CD8-positive, alpha-beta memory T cell (primary cell): ENCODE results near the gene GVQW3. TPM values are rescaled to one million over a fixed set of nuclear protein-coding genes. Genes with fewer than 3 reads are reported as not detected.
A peak's percentile ranks its signal among the peaks of the same experiment; 100 is the strongest.

Experiments
- CTCF ChIA-PET: fragments of 350-600 bp; sonication (Branson Sonifier 250); formaldehyde crosslinking; loops from one replicate; lab custom pipeline; 2021; ENCODE audit warnings: antibody characterized with exemption; lab: Charles Lee
- POLR2A ChIA-PET: fragments of 350-600 bp; sonication (Branson Sonifier 250); formaldehyde crosslinking; loops from one replicate; lab custom pipeline; 2021; ENCODE audit warnings: antibody characterized with exemption; lab: Charles Lee
- DNase-seq, 5 donors: peaks; one replicate each; pipeline versions ENCODE4 v3.0.0 to v3.0.0-alpha.2; 2020 to 2022; ENCODE audit warnings: mixed read lengths in 1 of 5
- H3K27ac ChIP-seq: one replicate; pipeline ENCODE4 v1.7.0; 2013; ENCODE audit warnings: low read depth, mild to moderate bottlenecking, low read length, moderate library complexity
- H3K27me3 ChIP-seq: 2 replicates; pipeline ENCODE4 v1.7.0; 2013; ENCODE audit warnings: low read length, mild to moderate bottlenecking; ENCODE audit not compliant: insufficient read depth, poor library complexity, severe bottlenecking
- H3K36me3 ChIP-seq: 2 replicates; pipeline ENCODE4 v1.7.0; 2013; ENCODE audit warnings: mild to moderate bottlenecking, low read length, moderate library complexity; ENCODE audit not compliant: insufficient read depth
- H3K4me1 ChIP-seq: 2 replicates; pipeline ENCODE4 v1.7.0; 2013; ENCODE audit warnings: mild to moderate bottlenecking, low read length, moderate library complexity; ENCODE audit not compliant: insufficient read depth
- H3K4me3 ChIP-seq: 2 replicates; pipeline ENCODE4 v1.7.0; 2013; ENCODE audit warnings: mild to moderate bottlenecking, low read length
- H3K9me3 ChIP-seq: 2 replicates; pipeline ENCODE4 v1.7.0; 2013; ENCODE audit warnings: mild to moderate bottlenecking, low read length
- H3K27ac Mint-ChIP-seq, 8 donors: one replicate each; pipeline ENCODE4 v1.8.0; 2020 to 2021; ENCODE audit warnings: mixed read lengths in 8 of 8, mild to moderate bottlenecking in 6 of 8, inconsistent platforms in 3 of 8, moderate library complexity in 3 of 8
- H3K27me3 Mint-ChIP-seq, 2 donors: one replicate each; pipeline ENCODE4 v1.8.0; 2020 to 2021; ENCODE audit warnings: mixed read lengths in 2 of 2, mild to moderate bottlenecking in 1 of 2, moderate library complexity in 1 of 2
- H3K36me3 Mint-ChIP-seq, 3 donors: one replicate each; pipeline ENCODE4 v1.8.0; 2020 to 2021; ENCODE audit warnings: mixed read lengths in 3 of 3, inconsistent platforms in 1 of 3, mild to moderate bottlenecking in 1 of 3
- H3K4me1 Mint-ChIP-seq, 3 donors: one replicate each; pipeline ENCODE4 v1.8.0; 2020 to 2021; ENCODE audit warnings: mixed read lengths in 3 of 3, inconsistent platforms in 1 of 3, mild to moderate bottlenecking in 1 of 3
- H3K4me3 Mint-ChIP-seq, 7 donors: one replicate each; pipeline ENCODE4 v1.8.0; 2020 to 2021; ENCODE audit warnings: mixed read lengths in 7 of 7, mild to moderate bottlenecking in 6 of 7, moderate library complexity in 4 of 7, inconsistent platforms in 2 of 7
- H3K9me3 Mint-ChIP-seq, 5 donors: one replicate each; pipeline ENCODE4 v1.8.0; 2020 to 2022; ENCODE audit warnings: mixed read lengths in 5 of 5, mild to moderate bottlenecking in 3 of 5, moderate library complexity in 2 of 5, inconsistent platforms in 1 of 5
- polyA plus RNA-seq: library from polyadenylated mRNA; unstranded; fragments of 300-500 nt; fragmentation: Illumina TruSeq; gene quantifications from one replicate; pipeline ENCODE4 v1.2.3, GENCODE V29; 2021
- total RNA-seq, 2 experiments: library from RNA; stranded (reverse); gene quantifications; one replicate each; pipeline ENCODE4 v1.2.3, GENCODE V29; 2021

The GVQW3 gene
- total and polyA plus RNA-seq, 3 experiments from 2014 or later, result 1.0 to 2.5 (median 2.5) TPM

- Histone ChIP-seq H3K9me3 (no peaks in the 10 kb centered on the region), H3K27ac (no peak overlapping the region), H3K27me3 (no peaks in the 10 kb centered on the region), H3K36me3 (peaks cover 3% of the 10 kb centered on the region), H3K4me1 (peaks cover 16% of the 10 kb centered on the region), H3K4me3 (no peak overlapping the region)
- CTCF ChIA-PET, result no interaction called here
- peak overlapping the region in 1 of 8 donors; percentile 12 for H3K27ac Mint-ChIP-seq
- no peaks in the 10 kb centered on the region for H3K9me3 Mint-ChIP-seq
- no peaks in the 10 kb centered on the region for H3K27me3 Mint-ChIP-seq
- DNase-seq, result no peak
- peaks cover 51 to 72% (median 66%) of the 10 kb centered on the region in 3 donors for H3K4me1 Mint-ChIP-seq
- POLR2A ChIA-PET, result no interaction called here
- peaks cover 1 to 18% (median 8%) of the 10 kb centered on the region in 3 donors for H3K36me3 Mint-ChIP-seq
- H3K4me3 Mint-ChIP-seq, result no peak overlapping the region
These were observed 11.7 kb upstream of the GVQW3 start for GRCh38 chr11:76369406-76369805.

GRCh38 chr11:76371170-76371569 is 10.0 kb upstream of the GVQW3 start:
- no peaks in the 10 kb centered on the region for H3K27me3 Mint-ChIP-seq
- H3K4me3 Mint-ChIP-seq, result peak overlapping the region in 1 of 7 donors; percentile 29
- Histone ChIP-seq H3K9me3 (no peaks in the 10 kb centered on the region), H3K4me3 (no peak overlapping the region), H3K27ac (no peak overlapping the region), H3K36me3 (no peaks in the 10 kb centered on the region), H3K4me1 (peaks cover 23% of the 10 kb centered on the region), H3K27me3 (no peaks in the 10 kb centered on the region)
- H3K27ac Mint-ChIP-seq, result peak overlapping the region in 4 of 8 donors; percentile 17 to 94 (median 44)
- POLR2A ChIA-PET, result no interaction called here
- H3K36me3 Mint-ChIP-seq, result peaks cover 0 to 2% (median 1%) of the 10 kb centered on the region in 3 donors
- no peak for DNase-seq
- no peaks in the 10 kb centered on the region for H3K9me3 Mint-ChIP-seq
- CTCF ChIA-PET, result no interaction called here
- H3K4me1 Mint-ChIP-seq, result peaks cover 54 to 76% (median 70%) of the 10 kb centered on the region in 3 donors

- no peaks in the 10 kb centered on the region for H3K9me3 ChIP-seq
- ChIA-PET CTCF (no interaction called here), POLR2A (no interaction called here)
- H3K27ac ChIP-seq, result no peak overlapping the region
- Mint-ChIP-seq H3K36me3 (peaks cover 0 to 9% (median 3%) of the 10 kb centered on the region in 3 donors), H3K27me3 (peaks cover 0 to 2% of the 10 kb centered on the region in 2 donors), H3K27ac (peak overlapping the region; percentile 24 to 93 (median 84)), H3K4me3 (peak overlapping the region; percentile 19 to 98 (median 54)), H3K9me3 (no peaks in the 10 kb centered on the region), H3K4me1 (peaks cover 59 to 76% (median 75%) of the 10 kb centered on the region in 3 donors)
- peaks cover 33% of the 10 kb centered on the region for H3K4me1 ChIP-seq
- H3K27me3 ChIP-seq, result no peaks in the 10 kb centered on the region
- DNase-seq, result no peak
- no peak overlapping the region for H3K4me3 ChIP-seq
- no peaks in the 10 kb centered on the region for H3K36me3 ChIP-seq
These were observed 4.2 kb upstream of the GVQW3 start for GRCh38 chr11:76376746-76377558.

GRCh38 chr11:76379807-76380158 is 1.3 kb upstream of the GVQW3 start:
- Mint-ChIP-seq H3K27ac (peak overlapping the region; percentile 82 to 98 (median 95)), H3K27me3 (peaks cover 0 to 2% of the 10 kb centered on the region in 2 donors), H3K4me3 (peak overlapping the region; percentile 92 to 98 (median 96)), H3K36me3 (peaks cover 0 to 13% (median 3%) of the 10 kb centered on the region in 3 donors), H3K9me3 (no peaks in the 10 kb centered on the region), H3K4me1 (peaks cover 64 to 78% (median 78%) of the 10 kb centered on the region in 3 donors)
- Histone ChIP-seq H3K9me3 (no peaks in the 10 kb centered on the region), H3K4me1 (peaks cover 38% of the 10 kb centered on the region), H3K27me3 (no peaks in the 10 kb centered on the region), H3K27ac (peak overlapping the region; percentile 69), H3K36me3 (no peaks in the 10 kb centered on the region), H3K4me3 (peak overlapping the region; percentile 84)
- DNase-seq, result no peak
- ChIA-PET CTCF (no interaction called here), POLR2A (no interaction called here)

- H3K4me3 Mint-ChIP-seq, result peak overlapping the region; percentile 92 to 98 (median 96)
- H3K27me3 Mint-ChIP-seq, result peaks cover 0 to 2% of the 10 kb centered on the region in 2 donors
- H3K27ac Mint-ChIP-seq, result peak overlapping the region; percentile 82 to 98 (median 95)
- ChIA-PET CTCF (no interaction called here), POLR2A (no interaction called here)
- peaks cover 35% of the 10 kb centered on the region for H3K4me1 ChIP-seq
- H3K27ac ChIP-seq, result peak overlapping the region; percentile 69
- H3K4me3 ChIP-seq, result peak overlapping the region; percentile 84
- no peaks in the 10 kb centered on the region for H3K27me3 ChIP-seq
- H3K9me3 ChIP-seq, result no peaks in the 10 kb centered on the region
- H3K4me1 Mint-ChIP-seq, result peaks cover 62 to 73% (median 73%) of the 10 kb centered on the region in 3 donors
- no peaks in the 10 kb centered on the region for H3K36me3 ChIP-seq
- peak; percentile 43 to 72 (median 47) for DNase-seq
- H3K9me3 Mint-ChIP-seq, result no peaks in the 10 kb centered on the region
- H3K36me3 Mint-ChIP-seq, result peaks cover 0 to 15% (median 6%) of the 10 kb centered on the region in 3 donors
These were observed 755 bp upstream of the GVQW3 start for GRCh38 chr11:76380159-76380976.

GRCh38 chr11:76382209-76382608 is 1.1 kb downstream of the GVQW3 start:
- Mint-ChIP-seq H3K27ac (peak overlapping the region in 6 of 8 donors; percentile 12 to 48 (median 32)), H3K36me3 (peaks cover 0 to 17% (median 9%) of the 10 kb centered on the region in 3 donors), H3K27me3 (peaks cover 0 to 2% of the 10 kb centered on the region in 2 donors), H3K9me3 (no peaks in the 10 kb centered on the region), H3K4me3 (peak overlapping the region; percentile 56 to 98 (median 94)), H3K4me1 (peaks cover 50 to 63% (median 57%) of the 10 kb centered on the region in 3 donors)
- DNase-seq, result no peak
- Histone ChIP-seq H3K27ac (no peak overlapping the region), H3K36me3 (no peaks in the 10 kb centered on the region), H3K9me3 (no peaks in the 10 kb centered on the region), H3K27me3 (no peaks in the 10 kb centered on the region), H3K4me1 (peaks cover 28% of the 10 kb centered on the region), H3K4me3 (no peak overlapping the region)
- POLR2A ChIA-PET, result interaction anchor here (0.9 kb wide), 1 partner anchor 24 kb away, joined by 3 read pairs; no protein-coding TSS in a partner anchor
- CTCF ChIA-PET, result no interaction called here

GRCh38 chr11:76385903-76386302 is 4.8 kb downstream of the GVQW3 start:
- peaks cover 26 to 34% (median 29%) of the 10 kb centered on the region in 3 donors for H3K4me1 Mint-ChIP-seq
- peaks cover 0 to 15% (median 13%) of the 10 kb centered on the region in 3 donors for H3K36me3 Mint-ChIP-seq
- Histone ChIP-seq H3K4me1 (peaks cover 16% of the 10 kb centered on the region), H3K4me3 (no peak overlapping the region), H3K9me3 (no peaks in the 10 kb centered on the region), H3K36me3 (no peaks in the 10 kb centered on the region), H3K27ac (no peak overlapping the region), H3K27me3 (no peaks in the 10 kb centered on the region)
- no peak for DNase-seq
- no peaks in the 10 kb centered on the region for H3K9me3 Mint-ChIP-seq
- peak overlapping the region in 1 of 7 donors; percentile 53 for H3K4me3 Mint-ChIP-seq
- H3K27me3 Mint-ChIP-seq, result no peaks in the 10 kb centered on the region
- no peak overlapping the region for H3K27ac Mint-ChIP-seq
- ChIA-PET POLR2A (no interaction called here), CTCF (no interaction called here)
